HUES64 (cell line): Measurements from ENCODE around the gene SLC44A4.
"Not testable (repeated sequence)": the region's sequence is repeated elsewhere in the genome, so short reads cannot be mapped to it uniquely, and the experiment has no call there.

ENCODE experiments used
- H3K27ac ChIP-seq: 2 replicates; pipeline ENCODE4 v1.7.0; 2013; ENCODE audit warnings: low read depth, low read length, inconsistent platforms
- H3K27me3 ChIP-seq: 2 replicates; pipeline ENCODE4 v1.6.1; 2013; ENCODE audit warnings: mild to moderate bottlenecking, low read length; ENCODE audit not compliant: insufficient read depth
- H3K36me3 ChIP-seq: 2 replicates; pipeline ENCODE4 v1.6.1; 2013; ENCODE audit warnings: mild to moderate bottlenecking, low read length; ENCODE audit not compliant: insufficient read depth
- H3K4me1 ChIP-seq: 2 replicates; pipeline ENCODE4 v1.6.1; 2013; ENCODE audit warnings: mild to moderate bottlenecking, low read length, moderate library complexity; ENCODE audit not compliant: insufficient read depth
- H3K4me3 ChIP-seq: 2 replicates; pipeline ENCODE4 v1.5.1; 2013; ENCODE audit warnings: mild to moderate bottlenecking, low read length, moderate library complexity
- H3K9ac ChIP-seq: 2 replicates; pipeline ENCODE4 v1.6.1; 2013; ENCODE audit warnings: mild to moderate bottlenecking, low read depth, low read length
- H3K9me3 ChIP-seq: 2 replicates; pipeline ENCODE4 v1.6.1; 2013; ENCODE audit warnings: low read depth, low read length; ENCODE audit not compliant: insufficient read depth
- WGBS: fragments of 150-250, 120-280 bp; methylation state at CpG from one replicate; pipeline ENCODE4 v1.1.7; 2013; ENCODE audit warnings: missing lambda C conversion rate; 5-methylcytosine and 5-hydroxymethylcytosine counted together

The SLC44A4 gene

GRCh38 chr6:31851980-31852718, 26.6 kb downstream of the SLC44A4 start:
- H3K9me3 ChIP-seq, H3K36me3 ChIP-seq, H3K4me1 ChIP-seq, H3K9ac ChIP-seq, H3K4me3 ChIP-seq, H3K27ac ChIP-seq, H3K27me3 ChIP-seq: not testable (repeated sequence)
- WGBS = 90% methylated on average over 35 of the region's 35 CpGs

- H3K4me1 ChIP-seq = no peaks in the 10 kb centered on the region
- H3K9me3 ChIP-seq = peaks cover 7% of the 10 kb centered on the region; the same call in 1 of the 2 replicates
- H3K4me3 ChIP-seq = no peak overlapping the region
- H3K36me3 ChIP-seq = no peaks in the 10 kb centered on the region
- no peak overlapping the region for H3K9ac ChIP-seq
- 86% methylated on average over 2 of the region's 2 CpGs for WGBS
- H3K27me3 ChIP-seq = no peaks in the 10 kb centered on the region
- no peak overlapping the region for H3K27ac ChIP-seq
Measured at GRCh38 chr6:31851485-31851832, 27.3 kb downstream of the SLC44A4 start.

DNA sequence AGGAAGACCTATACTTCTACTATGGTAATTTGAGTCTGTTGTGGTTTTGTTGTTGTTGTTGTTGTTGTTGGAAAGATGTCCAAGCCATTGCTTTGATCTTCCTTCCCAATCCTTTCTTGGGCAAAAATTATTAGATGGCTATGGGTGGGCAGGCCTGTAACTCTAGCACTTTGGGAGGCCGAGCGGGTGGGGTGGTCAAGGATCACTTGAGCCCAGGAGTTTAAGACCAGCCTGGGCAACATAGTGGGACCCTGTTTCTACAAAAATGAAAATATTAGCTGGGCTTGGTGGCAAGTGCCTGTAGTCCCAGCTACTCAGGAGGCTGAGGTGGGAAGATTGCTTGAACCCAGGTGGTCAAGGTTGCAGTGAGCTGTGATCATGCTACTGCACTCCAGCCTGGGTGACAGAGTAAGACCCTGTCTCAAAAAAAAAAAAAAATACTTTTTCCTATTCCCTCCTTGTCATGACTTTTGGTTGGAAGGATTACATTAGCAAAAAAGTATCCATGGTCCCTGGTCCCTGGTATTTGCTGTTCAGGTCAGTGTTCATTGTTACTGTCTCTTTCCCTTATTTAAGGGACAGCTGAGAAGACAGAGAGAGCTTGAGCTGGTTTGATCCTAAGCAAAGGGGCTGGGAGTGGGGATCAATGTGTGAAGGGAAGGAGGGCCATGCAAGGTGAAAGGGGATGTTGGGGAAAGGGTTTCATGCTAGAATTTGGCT, 27.9 kb downstream of the SLC44A4 start:
- peaks cover 7% of the 10 kb centered on the region; the same call in 1 of the 2 replicates for H3K9me3 ChIP-seq
- 99% methylated on average over 2 of the region's 2 CpGs for WGBS
- H3K4me1 ChIP-seq = no peaks in the 10 kb centered on the region
- no peak overlapping the region for H3K27ac ChIP-seq
- H3K36me3 ChIP-seq = no peaks in the 10 kb centered on the region
- H3K9ac ChIP-seq = no peak overlapping the region
- no peaks in the 10 kb centered on the region for H3K27me3 ChIP-seq
- no peak overlapping the region for H3K4me3 ChIP-seq

- no peaks in the 10 kb centered on the region for H3K36me3 ChIP-seq
- no peaks in the 10 kb centered on the region for H3K4me1 ChIP-seq
- H3K9ac ChIP-seq = no peak overlapping the region
- 88% methylated on average over 2 of the region's 2 CpGs for WGBS
- H3K9me3 ChIP-seq = no peaks in the 10 kb centered on the region
- H3K4me3 ChIP-seq = no peak overlapping the region
- no peaks in the 10 kb centered on the region for H3K27me3 ChIP-seq
- H3K27ac ChIP-seq = no peak overlapping the region
Measured at GRCh38 chr6:31847276-31847978, 31.4 kb downstream of the SLC44A4 start.

DNA sequence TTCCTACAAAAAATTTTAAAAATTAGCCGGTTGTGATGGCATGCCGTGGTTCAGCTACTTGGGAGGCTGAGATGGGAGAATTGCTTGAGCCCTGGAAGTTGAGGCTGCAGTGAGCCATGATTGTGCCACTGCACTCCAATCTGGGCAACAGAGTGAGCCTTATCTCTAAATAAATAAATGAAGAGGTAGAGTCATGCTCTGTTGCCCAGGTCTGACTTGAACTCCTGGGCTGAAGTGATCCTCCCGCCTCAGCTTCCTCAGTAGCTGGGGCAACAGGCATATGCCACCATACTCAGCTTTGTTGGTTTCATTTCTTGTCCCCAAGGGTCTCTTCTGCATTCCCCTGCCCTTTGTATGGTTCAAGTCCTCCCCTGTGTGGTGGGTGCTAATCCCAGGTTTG, 34.3 kb downstream of the SLC44A4 start:
- no peaks in the 10 kb centered on the region for H3K27me3 ChIP-seq
- peaks cover 14% of the 10 kb centered on the region for H3K36me3 ChIP-seq
- H3K4me1 ChIP-seq = no peaks in the 10 kb centered on the region
- H3K27ac ChIP-seq = no peak overlapping the region
- no peak overlapping the region for H3K4me3 ChIP-seq
- H3K9me3 ChIP-seq = no peaks in the 10 kb centered on the region
- whole genome bisulfite sequencing = 100% methylated on average over 3 of the region's 3 CpGs
- H3K9ac ChIP-seq = no peak overlapping the region

- H3K27ac ChIP-seq = no peak overlapping the region
Measured at GRCh38 chr6:31842053-31842452, 36.7 kb downstream of the SLC44A4 start.

DNA sequence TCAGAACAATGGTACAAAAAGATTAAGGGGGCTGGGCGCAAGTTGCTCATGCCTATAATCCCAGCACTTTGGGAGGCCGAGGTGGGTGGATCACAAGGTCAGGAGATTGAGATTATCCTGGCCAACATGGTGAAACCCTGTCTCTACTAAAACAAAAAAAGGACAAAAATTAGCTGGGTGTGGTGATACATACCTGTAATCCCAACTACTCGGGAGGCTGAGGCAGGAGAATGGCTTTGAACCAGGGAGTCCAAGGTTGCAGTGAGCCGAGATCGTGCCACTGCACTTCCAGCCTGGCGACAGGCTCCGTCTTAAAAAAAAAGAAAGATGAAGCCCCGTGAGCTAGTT, 39.0 kb downstream of the SLC44A4 start:
- not testable (repeated sequence) for H3K9ac ChIP-seq, H3K9me3 ChIP-seq, H3K27ac ChIP-seq, H3K4me3 ChIP-seq, H3K4me1 ChIP-seq, H3K27me3 ChIP-seq
- H3K36me3 ChIP-seq = peaks cover 55% of the 10 kb centered on the region
- WGBS = 94% methylated on average over 8 of the region's 8 CpGs

More at GRCh38 chr6:31842053-31842452, 36.7 kb downstream of the SLC44A4 start:
- no peaks in the 10 kb centered on the region for H3K9me3 ChIP-seq
- H3K36me3 ChIP-seq = peaks cover 39% of the 10 kb centered on the region
- H3K4me1 ChIP-seq = peaks cover 5% of the 10 kb centered on the region
- 95% methylated on average over 9 of the region's 9 CpGs for WGBS
- no peaks in the 10 kb centered on the region for H3K27me3 ChIP-seq
- H3K9ac ChIP-seq = no peak overlapping the region
- H3K4me3 ChIP-seq = no peak overlapping the region

- H3K9me3 ChIP-seq = no peaks in the 10 kb centered on the region
- WGBS = 98% methylated on average over 3 of the region's 3 CpGs
- no peak overlapping the region for H3K9ac ChIP-seq
- peak overlapping the region; percentile 98; the same call in 1 of the 2 replicates for H3K4me3 ChIP-seq
- peaks cover 55% of the 10 kb centered on the region for H3K36me3 ChIP-seq
- H3K4me1 ChIP-seq = peaks cover 9% of the 10 kb centered on the region
- no peak overlapping the region for H3K27ac ChIP-seq
- H3K27me3 ChIP-seq = no peaks in the 10 kb centered on the region
Measured at GRCh38 chr6:31838968-31839367, 39.8 kb downstream of the SLC44A4 start.

DNA sequence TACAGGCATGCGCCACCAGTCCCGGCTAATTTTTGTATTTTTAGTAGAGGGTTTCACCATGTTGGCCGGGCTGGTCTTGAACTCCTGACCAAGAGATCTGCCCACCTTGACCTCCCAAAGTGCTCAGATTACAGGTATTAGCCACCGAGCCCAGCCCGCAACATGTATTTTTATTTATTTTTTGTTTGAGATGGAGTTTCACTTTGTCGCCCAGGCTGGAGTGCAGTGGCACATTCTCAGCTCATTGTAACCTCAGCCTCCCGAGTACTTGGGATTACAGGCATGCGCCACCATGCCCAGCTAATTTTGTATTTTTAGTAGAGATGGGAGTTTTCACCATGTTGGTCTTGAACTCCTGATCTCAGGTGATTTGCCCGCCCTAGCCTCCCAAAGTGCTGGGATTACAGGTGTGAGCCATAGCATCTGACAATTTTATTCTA, 40.7 kb downstream of the SLC44A4 start:
- peak overlapping the region; percentile 98 for H3K4me3 ChIP-seq
- H3K9ac ChIP-seq = peak overlapping the region; percentile 99
- WGBS = 93% methylated on average over 9 of the region's 9 CpGs
- H3K4me1 ChIP-seq, H3K9me3 ChIP-seq, H3K27me3 ChIP-seq: not testable (repeated sequence)
- peak overlapping the region; percentile 97; the same call in 1 of the 2 replicates for H3K27ac ChIP-seq
- H3K36me3 ChIP-seq = peaks cover 55% of the 10 kb centered on the region

DNA sequence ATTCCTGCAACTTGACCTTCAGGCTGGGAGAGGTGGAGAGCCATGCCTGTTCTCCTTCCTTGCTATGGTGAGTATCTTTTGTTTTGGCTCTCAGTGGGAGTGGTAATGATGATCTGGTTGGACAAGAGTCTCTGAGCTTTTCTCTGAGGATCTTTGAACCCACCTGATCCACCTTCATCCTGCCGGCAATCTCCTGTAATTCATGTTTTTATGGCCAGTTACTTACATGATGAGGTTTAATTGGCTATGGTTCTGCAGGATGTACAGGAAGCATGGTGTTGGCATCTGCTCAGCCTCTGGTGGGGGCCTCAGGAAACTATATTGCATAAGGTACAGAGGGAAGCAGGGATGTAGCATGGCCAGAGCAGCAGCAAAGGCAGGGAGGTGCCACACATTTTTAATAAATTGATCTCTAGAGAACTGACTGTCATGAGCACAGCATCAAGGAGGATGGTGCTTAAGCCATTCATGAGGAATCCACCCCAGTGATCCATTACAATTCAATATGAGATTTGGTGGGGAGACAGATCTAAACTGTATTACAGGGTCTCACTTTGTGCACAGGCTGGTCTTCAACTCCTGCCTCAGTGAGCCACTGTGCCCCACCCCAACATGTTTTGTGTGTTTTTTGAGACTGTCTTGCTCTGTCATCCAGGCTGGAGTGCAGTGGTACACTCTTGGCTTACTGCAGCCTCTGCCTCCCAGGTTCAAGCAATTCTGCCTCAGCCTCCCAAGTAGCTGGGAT, 41.3 kb downstream of the SLC44A4 start:
- Histone ChIP-seq H3K27me3 (no peaks in the 10 kb centered on the region), H3K27ac (peak overlapping the region; percentile 97), H3K4me1 (peaks cover 9% of the 10 kb centered on the region), H3K9me3 (no peaks in the 10 kb centered on the region), H3K4me3 (peak overlapping the region; percentile 98), H3K36me3 (peaks cover 55% of the 10 kb centered on the region), H3K9ac (peak overlapping the region; percentile 99)
- WGBS = 79% methylated on average over 1 of the region's 1 CpG
